HG02678 (cell line): ENCODE results near the gene G6PD.
"Not testable (repeated sequence)": the region's sequence is repeated elsewhere in the genome, so short reads cannot be mapped to it uniquely, and the experiment has no call there.

Experiments
- ATAC-seq: cut with Tn5 transposase; IDR thresholded peaks from one replicate; pipeline ENCODE4 v1.9.1; 2021; ENCODE audit warnings: mild to moderate bottlenecking, moderate library complexity; ENCODE audit not compliant: unreplicated experiment

Gene G6PD

GRCh38 chrX:154545673-154546274 lies 872 bp downstream of the G6PD start:
- no peak for ATAC-seq

GRCh38 chrX:154542723-154543424 lies 3.8 kb downstream of the G6PD start:
- ATAC-seq, result no peak

DNA sequence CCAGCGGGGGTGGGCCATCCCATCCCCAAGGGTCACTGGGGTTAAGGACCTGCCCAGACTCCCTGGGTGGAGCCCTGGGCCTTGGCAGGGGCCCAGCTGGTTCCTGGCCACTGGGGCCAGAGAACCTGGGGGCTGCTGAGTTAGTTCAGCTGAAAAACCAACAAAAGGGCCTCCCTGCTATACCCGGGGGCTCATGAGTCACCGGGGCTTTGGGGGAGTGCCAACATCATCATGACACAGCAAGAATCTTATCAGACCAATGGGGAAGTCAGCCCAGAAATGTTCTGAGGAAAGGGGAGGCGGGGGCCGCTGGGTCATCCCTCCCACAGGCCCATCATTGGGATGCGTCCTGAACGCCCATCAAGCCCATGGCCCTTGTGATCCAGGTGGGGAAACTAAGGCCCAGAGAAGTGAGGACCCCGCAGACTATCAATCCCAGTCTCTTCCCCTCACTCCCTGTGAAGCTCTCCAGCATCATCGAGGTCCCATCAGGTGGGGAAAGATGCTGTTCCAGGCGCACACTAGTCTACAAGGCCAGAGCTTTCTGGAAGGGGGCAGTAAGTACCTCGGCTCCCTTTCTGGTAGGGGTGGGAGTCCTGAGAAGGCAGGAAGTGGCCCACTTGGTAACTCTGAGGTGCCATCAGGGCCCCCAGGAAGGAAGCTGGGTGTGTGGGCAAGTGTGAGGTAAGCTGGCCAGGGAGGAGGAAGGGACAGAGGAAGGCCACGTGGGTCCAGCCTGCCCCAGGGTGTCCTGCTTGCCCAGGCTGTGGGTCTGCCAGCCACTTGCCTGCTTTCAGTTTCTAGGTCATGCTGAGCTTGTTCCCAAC lies 4.5 kb downstream of the G6PD start:
- no peak for ATAC-seq

GRCh38 chrX:154541589-154541895 lies 5.1 kb downstream of the G6PD start:
- no peak for ATAC-seq

DNA sequence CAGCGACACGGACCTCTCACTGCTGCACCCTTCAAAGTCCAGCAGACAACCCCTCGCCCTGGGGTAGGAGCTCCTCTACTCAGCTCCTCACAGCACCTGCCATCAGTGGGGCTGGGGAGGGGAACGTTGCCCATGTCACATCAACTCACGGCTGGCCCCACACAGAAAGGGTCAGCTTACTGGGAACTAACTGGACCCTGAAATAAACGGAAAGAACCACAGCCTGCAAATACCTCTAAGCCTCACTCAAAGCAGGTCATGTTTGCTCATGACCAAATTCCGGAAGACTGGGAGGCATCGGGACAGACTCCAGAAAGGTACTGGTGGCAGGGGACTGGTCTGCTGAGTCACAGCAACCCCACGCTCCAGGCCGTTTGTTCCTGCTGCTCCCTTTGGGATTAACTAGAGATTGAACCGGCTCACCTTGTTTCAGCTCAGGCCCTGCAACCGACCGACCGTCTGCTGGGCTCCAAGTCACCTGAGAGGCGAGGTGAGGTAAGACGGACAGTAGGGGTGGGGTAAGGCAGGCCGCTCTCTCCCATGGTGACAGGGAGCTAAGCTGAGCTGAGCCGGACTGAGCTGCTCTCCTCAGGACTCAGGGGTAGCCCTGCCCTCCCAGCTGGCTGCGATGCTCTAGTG lies 5.6 kb downstream of the G6PD start:
- ATAC-seq, result no peak

- not testable (repeated sequence) for ATAC-seq
Observed at GRCh38 chrX:154540365-154540764, 6.3 kb downstream of the G6PD start.

DNA sequence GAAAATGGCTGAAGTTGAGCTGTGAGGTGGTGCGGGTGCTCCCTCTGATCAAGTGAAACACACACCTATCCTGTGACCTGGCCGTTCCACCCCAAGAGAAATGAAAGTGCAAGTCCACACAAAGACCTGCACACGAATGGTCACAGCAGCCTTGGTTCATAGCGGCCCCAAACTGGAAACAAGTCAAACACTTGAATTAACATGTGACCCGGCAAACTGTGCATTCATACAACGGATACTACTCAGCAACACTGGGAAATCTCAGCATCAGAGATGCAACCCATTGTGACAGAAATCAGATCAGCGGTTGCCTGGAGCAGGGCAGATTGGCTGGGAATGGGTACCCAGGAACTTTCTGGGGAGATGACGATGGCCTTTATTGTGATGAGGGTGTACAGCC lies 7.6 kb downstream of the G6PD start:
- no peak for ATAC-seq

DNA sequence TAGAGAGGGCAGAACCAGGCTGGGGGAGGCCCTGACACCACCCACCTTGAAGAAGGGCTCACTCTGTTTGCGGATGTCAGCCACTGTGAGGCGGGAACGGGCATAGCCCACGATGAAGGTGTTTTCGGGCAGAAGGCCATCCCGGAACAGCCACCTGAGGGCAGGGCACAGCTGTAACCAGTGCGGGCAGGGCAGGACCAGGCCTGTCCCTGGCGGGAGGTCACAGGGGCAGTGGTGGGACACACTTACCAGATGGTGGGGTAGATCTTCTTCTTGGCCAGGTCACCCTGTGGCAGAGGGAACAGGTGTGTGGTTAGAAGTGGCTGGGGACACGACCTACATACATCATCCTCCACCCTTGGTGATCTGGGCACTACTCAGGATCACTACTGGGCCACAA lies 10.8 kb downstream of the G6PD start:
- no peak for ATAC-seq

- ATAC-seq, result peak; percentile 84
Observed at GRCh38 chrX:154534526-154535322, 11.9 kb downstream of the G6PD start.

DNA sequence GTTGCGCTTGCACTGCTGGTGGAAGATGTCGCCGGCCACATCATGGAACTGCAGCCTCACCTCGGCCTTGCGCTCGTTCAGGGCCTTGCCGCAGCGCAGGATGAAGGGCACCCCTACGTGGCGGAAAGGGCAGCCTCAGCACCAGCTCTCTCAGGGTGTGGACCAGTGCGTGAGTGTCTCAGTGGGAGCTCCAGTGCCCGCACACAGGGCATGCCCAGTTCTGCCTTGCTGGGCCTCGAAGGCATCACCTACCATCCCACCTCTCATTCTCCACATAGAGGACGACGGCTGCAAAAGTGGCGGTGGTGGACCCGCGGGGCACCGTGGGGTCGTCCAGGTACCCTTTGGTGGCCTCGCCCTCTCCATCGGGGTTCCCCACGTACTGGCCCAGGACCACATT lies 14.0 kb downstream of the G6PD start:
- ATAC-seq, result no peak

- ATAC-seq, result no peak
Observed at GRCh38 chrX:154531626-154532025, 15.0 kb downstream of the G6PD start.

DNA sequence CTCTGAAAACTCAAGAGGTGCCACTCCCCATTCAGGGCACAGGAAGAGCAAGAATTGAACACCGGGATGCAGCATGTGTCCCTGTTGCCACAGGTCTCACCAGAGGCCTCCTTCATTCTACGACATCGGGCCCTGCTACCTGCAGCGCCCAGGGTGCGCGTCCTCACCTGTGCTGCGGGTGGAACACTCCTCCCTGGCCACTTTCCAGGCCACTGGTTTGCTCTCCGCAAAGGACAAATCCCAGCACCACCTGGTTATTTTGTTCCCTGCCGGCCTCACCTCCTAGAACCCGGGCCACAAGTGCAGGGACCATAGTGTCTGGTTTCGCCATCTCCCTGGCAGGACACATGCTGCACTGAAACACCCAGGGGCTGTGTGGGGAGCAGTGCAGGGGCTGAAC lies 16.4 kb downstream of the G6PD start:
- ATAC-seq, result no peak

GRCh38 chrX:154529206-154529612 lies 17.4 kb downstream of the G6PD start:
- no peak for ATAC-seq

- peak; percentile 76 for ATAC-seq
Observed at GRCh38 chrX:154526901-154527675, 19.6 kb downstream of the G6PD start.

DNA sequence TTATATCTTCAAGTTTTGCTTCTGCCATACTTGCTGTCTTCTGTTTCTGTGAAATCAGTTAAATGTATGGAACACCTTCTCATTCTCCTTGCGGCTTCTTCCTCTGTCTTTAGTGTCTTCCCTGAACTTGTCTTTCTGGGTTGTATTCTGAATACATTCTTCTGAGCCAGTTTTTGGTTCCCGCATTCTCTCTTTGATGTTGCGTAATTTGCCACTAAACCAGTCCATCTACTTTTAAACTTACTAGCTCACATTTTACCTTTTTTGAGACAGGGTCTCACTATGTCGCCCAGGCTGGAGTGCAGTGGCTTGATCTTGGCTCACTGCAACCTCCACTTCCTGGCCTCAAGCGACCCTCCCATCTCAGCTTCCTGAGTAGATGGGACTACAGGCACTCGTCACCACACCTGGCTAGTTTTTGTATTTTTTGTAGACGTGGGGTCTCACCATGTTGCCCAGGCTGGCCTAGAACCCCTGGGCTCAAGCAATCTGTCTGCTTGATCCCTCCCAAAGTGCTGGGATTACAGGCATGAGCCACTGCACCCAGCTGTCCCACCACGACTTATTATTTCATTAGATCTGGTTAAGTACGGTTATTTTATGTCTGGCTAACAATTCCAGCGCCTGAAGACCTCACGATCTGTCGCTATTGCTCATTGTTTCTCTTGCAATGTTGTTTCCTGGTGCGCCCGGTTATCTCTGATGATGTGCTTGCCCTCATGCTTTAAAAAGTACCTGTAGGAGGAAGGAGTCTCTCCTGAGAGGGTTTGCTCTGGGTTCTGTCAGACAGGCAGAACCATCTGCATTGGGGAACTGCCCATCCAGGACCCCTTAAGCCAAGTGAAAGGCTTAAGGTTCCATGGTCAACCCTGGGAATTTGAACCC lies 20.8 kb downstream of the G6PD start:
- no peak for ATAC-seq

DNA sequence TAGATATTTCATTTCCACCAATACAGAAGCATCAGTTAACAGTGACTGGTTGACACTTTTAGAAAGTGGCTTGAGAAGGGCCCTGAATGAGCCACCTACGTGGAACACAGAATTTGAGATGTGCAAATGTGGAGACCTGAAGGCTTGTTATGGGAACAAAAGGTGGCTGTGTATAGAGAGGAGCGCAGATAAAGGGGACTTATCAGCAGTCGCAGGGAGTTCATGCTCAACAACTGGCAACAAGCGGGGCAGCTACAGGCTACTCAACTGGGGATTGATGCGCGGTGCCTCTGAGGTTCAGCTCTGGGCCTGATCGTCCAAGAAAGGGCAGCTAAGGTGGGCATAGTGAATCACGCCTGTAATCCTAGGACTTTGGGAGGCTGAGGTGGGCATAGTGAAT lies 27.3 kb downstream of the G6PD start:
- ATAC-seq, result no peak

GRCh38 chrX:154517101-154517781 lies 29.4 kb downstream of the G6PD start:
- ATAC-seq, result no peak

DNA sequence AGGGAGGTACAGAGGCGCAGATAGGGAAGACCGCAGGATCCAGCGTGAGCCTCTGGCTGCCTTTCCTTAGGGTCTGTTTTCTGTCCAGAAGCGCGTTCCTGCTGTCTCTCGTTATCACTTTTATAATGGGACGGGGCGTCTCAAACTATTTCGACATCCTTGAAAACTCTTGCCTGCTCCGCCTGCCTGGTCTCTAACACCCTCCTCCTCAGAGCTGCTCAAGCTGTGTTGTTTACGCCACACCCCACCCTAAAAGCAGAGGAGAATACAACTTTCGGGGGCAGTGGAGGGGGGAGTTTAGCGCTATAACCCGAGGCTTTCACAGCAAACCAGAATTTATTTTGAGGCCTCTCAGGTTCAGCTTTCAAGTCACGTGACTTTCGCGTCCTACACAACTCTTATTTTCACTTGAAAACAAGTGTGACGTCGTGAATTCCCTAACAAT lies 30.0 kb downstream of the G6PD start:
- ATAC-seq, result peak; percentile 13
